Liver (tissue), 9 donors: Measurements from ENCODE around the gene ZNRD2. TPM values are rescaled to one million over a fixed set of nuclear protein-coding genes. Genes with fewer than 3 reads are reported as not detected.

Experiments used
- DNase-seq: peaks from one replicate; pipeline ENCODE4 v3.0.0-alpha.2; 2017; ENCODE audit warnings: low spot score
- H3K27ac ChIP-seq, 2 donors: one replicate each; pipeline ENCODE4 v1.7.0; 2013; ENCODE audit warnings: inconsistent platforms in 2 of 2, low read length in 2 of 2, control low read depth in 1 of 2, low read depth in 1 of 2, mild to moderate bottlenecking in 1 of 2
- H3K27me3 ChIP-seq, 4 donors: one replicate each; pipeline versions ENCODE4 v1.6.1 to v1.7.0; 2013; ENCODE audit warnings: low read length in 3 of 4, inconsistent platforms in 1 of 4, mild to moderate bottlenecking in 1 of 4, moderate library complexity in 1 of 4; ENCODE audit not compliant: control insufficient read depth in 4 of 4, insufficient read depth in 4 of 4
- H3K36me3 ChIP-seq, 4 donors: one replicate each; pipeline versions ENCODE4 v1.6.1 to v1.7.0; 2013; ENCODE audit warnings: low read length in 3 of 4, mild to moderate bottlenecking in 3 of 4, low read depth in 1 of 4, moderate library complexity in 1 of 4; ENCODE audit not compliant: control insufficient read depth in 4 of 4, insufficient read depth in 3 of 4
- H3K4me1 ChIP-seq, 4 donors: one replicate each; pipeline versions ENCODE4 v1.6.1 to v1.7.0; 2013; ENCODE audit warnings: low read length in 3 of 4, mild to moderate bottlenecking in 3 of 4, moderate library complexity in 1 of 4; ENCODE audit not compliant: control insufficient read depth in 4 of 4, insufficient read depth in 4 of 4
- H3K4me3 ChIP-seq, 3 donors: one replicate each; pipeline versions ENCODE4 v1.6.1 to v1.7.0; 2013; ENCODE audit warnings: low read length in 3 of 3, control low read depth in 1 of 3, low read depth in 1 of 3, mild to moderate bottlenecking in 1 of 3
- H3K9ac ChIP-seq, 2 donors: one replicate each; pipeline ENCODE4 v1.7.0; 2013; ENCODE audit warnings: low read length in 2 of 2, mild to moderate bottlenecking in 2 of 2, moderate library complexity in 2 of 2, control low read depth in 1 of 2, low read depth in 1 of 2
- H3K9me3 ChIP-seq, 4 donors: one replicate each; pipeline versions ENCODE4 v1.6.1 to v1.7.0; 2013; ENCODE audit warnings: low read length in 3 of 4; ENCODE audit not compliant: control insufficient read depth in 4 of 4
- ATF3 ChIP-seq: IDR thresholded peaks from 2 replicates; pipeline ENCODE4 v1.6.1; 2016; ENCODE audit warnings: antibody characterized with exemption
- CTCF ChIP-seq: fragments of 150-350 bp; IDR thresholded peaks from 2 replicates; pipeline ENCODE4 v1.5.1; 2017; ENCODE audit warnings: improper control_type of control experiment, low read depth, low read length; ENCODE audit not compliant: missing input control
- EGR1 ChIP-seq, 2 donors: IDR thresholded peaks; 2 replicates each; pipeline ENCODE4 v1.6.1; 2016 to 2018; ENCODE audit warnings: antibody characterized with exemption in 2 of 2, low read depth in 2 of 2
- FOXA1 ChIP-seq: IDR thresholded peaks from 2 replicates; pipeline ENCODE4 v1.6.1; 2016; ENCODE audit warnings: antibody characterized with exemption
- FOXA2 ChIP-seq: IDR thresholded peaks from 2 replicates; pipeline ENCODE4 v1.6.1; 2016; ENCODE audit warnings: antibody characterized with exemption
- GABPA ChIP-seq, 2 donors: IDR thresholded peaks in 1 of 2; conservative IDR thresholded peaks in 1 of 2; 2 replicates each; pipeline ENCODE4 v1.6.1; 2016; ENCODE audit warnings: antibody characterized with exemption in 2 of 2, mild to moderate bottlenecking in 1 of 2, moderate library complexity in 1 of 2
- HNF4A ChIP-seq, 2 donors: conservative IDR thresholded peaks; 2 replicates each; pipeline ENCODE4 v1.6.1; 2016; ENCODE audit warnings: antibody characterized with exemption in 2 of 2, mild to moderate bottlenecking in 2 of 2
- HNF4G ChIP-seq: IDR thresholded peaks from 2 replicates; pipeline ENCODE4 v1.6.1; 2016; ENCODE audit warnings: antibody characterized with exemption
- JUND ChIP-seq, 2 donors: IDR thresholded peaks; 2 replicates each; pipeline ENCODE4 v1.6.1; 2016; ENCODE audit warnings: antibody characterized with exemption in 2 of 2
- MAX ChIP-seq: IDR thresholded peaks from 2 replicates; pipeline ENCODE4 v1.6.1; 2016; ENCODE audit warnings: antibody characterized with exemption
- NR2F2 ChIP-seq: IDR thresholded peaks from 2 replicates; pipeline ENCODE4 v1.6.1; 2016; ENCODE audit warnings: antibody characterized with exemption
- RAD21 ChIP-seq, 2 donors: IDR thresholded peaks; 2 replicates each; pipeline ENCODE4 v1.6.1; 2016; ENCODE audit warnings: antibody characterized with exemption in 2 of 2, mild to moderate bottlenecking in 2 of 2
- REST ChIP-seq: IDR thresholded peaks from 2 replicates; pipeline ENCODE4 v1.6.1; 2016; ENCODE audit warnings: antibody characterized with exemption, mild to moderate bottlenecking
- RXRA ChIP-seq, 2 donors: IDR thresholded peaks; 2 replicates each; pipeline ENCODE4 v1.6.1; 2017 to 2018; ENCODE audit warnings: antibody characterized with exemption in 2 of 2, mild to moderate bottlenecking in 1 of 2
- SP1 ChIP-seq: IDR thresholded peaks from 2 replicates; pipeline ENCODE4 v1.6.1; 2018; ENCODE audit warnings: antibody characterized with exemption, mild to moderate bottlenecking
- TAF1 ChIP-seq: conservative IDR thresholded peaks from 2 replicates; pipeline ENCODE4 v1.6.1; 2016; ENCODE audit warnings: antibody characterized with exemption, mild to moderate bottlenecking
- YY1 ChIP-seq: IDR thresholded peaks from 2 replicates; pipeline ENCODE4 v1.6.1; 2016; ENCODE audit warnings: antibody characterized with exemption, mild to moderate bottlenecking
- ZBTB33 ChIP-seq: IDR thresholded peaks from 2 replicates; pipeline ENCODE4 v1.6.1; 2016; ENCODE audit warnings: antibody characterized with exemption
- WGBS: extraction: QIAGEN DNeasy Blood & Tissue Kit; methylation state at CpG from one replicate; pipeline ENCODE4 v1.1.7; 2013; 5-methylcytosine and 5-hydroxymethylcytosine counted together
- polyA plus RNA-seq, 2 donors: library from polyadenylated mRNA; stranded (reverse) in 1 of 2; unstranded in 1 of 2; fragments of 200-250 nt in 1 of 2; fragments of >200 nt in 1 of 2; fragmentation: Nextera tagmentation in 1 of 2; extraction: Ambion mirVana in 1 of 2; gene quantifications; one replicate each; pipeline versions ENCODE4 v1.2.1 to v1.2.3, GENCODE V29; 2013 to 2015
- total RNA-seq, 2 donors: library from RNA; depleted of rRNA; stranded (reverse); fragments of >200 nt; gene quantifications; one replicate each; pipeline ENCODE4 v1.2.3, GENCODE V29; 2014
- donor health status: healthy.
- donor health status: healthy.
- donor health status: healthy.
- donor health status: healthy.
- donor health status: healthy.

ZNRD2 gene
- total and polyA plus RNA-seq, 4 donors: 18.2 to 39.5 (median 28.0) TPM

- Histone ChIP-seq H3K36me3 (peaks cover 0 to 7% (median 2%) of the 10 kb centered on the region in 4 donors), H3K4me3 (no peak overlapping the region), H3K27me3 (no peaks in the 10 kb centered on the region), H3K9me3 (no peaks in the 10 kb centered on the region), H3K9ac (no peak overlapping the region), H3K4me1 (peaks cover 0 to 9% (median 5%) of the 10 kb centered on the region in 4 donors), H3K27ac (no peak overlapping the region)
- DNase-seq: no peak
- 90% methylated on average over 3 of the region's 3 CpGs for WGBS
- TF ChIP-seq YY1: no peak
- TF ChIP-seq SP1: no peak
- TF ChIP-seq ATF3: no peak
- TF ChIP-seq TAF1: no peak
- no peak for TF ChIP-seq GABPA (IDR thresholded peaks at IDR 0.05 in 1 of 2, conservative IDR thresholded peaks at IDR 0.05 in 1 of 2)
- no peak for TF ChIP-seq HNF4A (conservative IDR thresholded peaks at IDR 0.05)
- no peak for TF ChIP-seq RXRA (IDR thresholded peaks at IDR 0.05)
- TF ChIP-seq CTCF: no peak
- TF ChIP-seq JUND (IDR thresholded peaks at IDR 0.05): no peak
- no peak for TF ChIP-seq RAD21 (IDR thresholded peaks at IDR 0.05)
- TF ChIP-seq ZBTB33: no peak
- TF ChIP-seq FOXA2: no peak
- TF ChIP-seq EGR1 (IDR thresholded peaks at IDR 0.05; ENCODE audit: low read depth in 2 of 2): no peak
- no peak for TF ChIP-seq NR2F2
- no peak for TF ChIP-seq REST
- TF ChIP-seq HNF4G: no peak
- TF ChIP-seq FOXA1: no peak
- TF ChIP-seq MAX: no peak
These were observed 11.7 kb downstream of the ZNRD2 start for GRCh38 chr11:65581928-65582327.
